Measurements from ENCODE around the gene RPL21. TPM values are rescaled to one million over a fixed set of nuclear protein-coding genes. Genes with fewer than 3 reads are reported as not detected.
A peak's percentile ranks its signal among the peaks of the same experiment; 100 is the strongest.

The RPL21 gene
- total RNA-seq, 2 experiments from 2014 or later = 713 to 959 TPM

DNA sequence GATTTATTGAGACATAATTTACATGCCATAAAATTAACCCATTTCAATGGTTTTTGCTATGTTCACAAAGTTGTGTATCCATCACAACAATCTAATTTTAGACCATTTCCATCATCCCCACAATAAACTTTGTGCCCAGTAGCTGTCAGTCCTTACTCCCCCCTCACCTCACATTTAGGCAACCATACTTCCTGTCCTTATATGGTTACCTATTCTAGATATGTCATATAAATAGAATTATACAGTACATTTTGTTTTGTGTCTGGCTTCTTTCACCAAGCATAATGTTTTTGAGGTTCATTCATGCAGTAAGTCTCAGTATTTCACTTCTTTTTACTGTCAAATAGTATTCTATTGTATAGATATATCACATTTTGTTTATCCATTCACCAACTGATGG, 23.2 kb upstream of the RPL21 start:
- H3K4me1 Mint-ChIP-seq = no peaks in the 10 kb centered on the region
- ChIA-PET CTCF (no interaction called here), POLR2A (no interaction called here)
- DNase-seq = no peak
- peaks cover 8% of the 10 kb centered on the region for H3K9me3 Mint-ChIP-seq
- H3K27me3 Mint-ChIP-seq = peaks cover 11% of the 10 kb centered on the region
- H3K27ac Mint-ChIP-seq = no peak overlapping the region
- H3K4me3 Mint-ChIP-seq = no peak overlapping the region
- H3K36me3 Mint-ChIP-seq (ENCODE audit: low read depth) = peaks cover 4% of the 10 kb centered on the region

DNA sequence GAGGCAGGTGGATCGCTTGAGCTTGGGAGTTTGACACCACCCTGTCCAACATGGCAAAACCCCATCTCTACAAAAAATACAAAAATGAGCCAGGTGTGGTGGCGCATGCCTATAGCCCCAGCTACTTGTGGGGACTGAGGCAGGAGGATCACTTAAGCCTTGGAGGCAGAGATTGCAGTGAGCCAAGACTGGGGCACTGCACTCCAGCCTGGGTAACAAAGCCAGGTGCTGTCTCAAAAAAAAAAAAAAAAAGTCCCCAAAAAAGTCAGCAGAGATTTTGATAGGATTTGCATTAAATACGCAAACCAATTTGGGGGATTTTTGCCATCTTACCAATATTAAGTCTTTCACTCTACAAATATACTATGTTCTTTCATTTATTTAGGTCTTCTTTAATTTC, 21.7 kb upstream of the RPL21 start:
- POLR2A ChIA-PET = no interaction called here
- CTCF ChIA-PET = no interaction called here
- H3K4me1 Mint-ChIP-seq = no peaks in the 10 kb centered on the region

GRCh38 chr13:27233964-27234363, 17.4 kb upstream of the RPL21 start:
- Mint-ChIP-seq H3K27me3 (peaks cover 3% of the 10 kb centered on the region), H3K36me3 (ENCODE audit: low read depth) (peaks cover 6% of the 10 kb centered on the region), H3K27ac (no peak overlapping the region), H3K4me1 (no peaks in the 10 kb centered on the region), H3K9me3 (peaks cover 8% of the 10 kb centered on the region), H3K4me3 (no peak overlapping the region)
- no peak for DNase-seq
- CTCF ChIA-PET = no interaction called here
- POLR2A ChIA-PET = no interaction called here

More for the DNA sequence above, 21.7 kb upstream of the RPL21 start:
- Mint-ChIP-seq H3K27ac (no peak overlapping the region), H3K4me3 (no peak overlapping the region), H3K36me3 (ENCODE audit: low read depth) (peaks cover 6% of the 10 kb centered on the region), H3K9me3 (peaks cover 8% of the 10 kb centered on the region), H3K27me3 (peaks cover 11% of the 10 kb centered on the region)
- no peak for DNase-seq

- ChIA-PET POLR2A (no interaction called here), CTCF (interaction anchor here (0.6 kb wide), 1 partner anchor 819 kb away, joined by 3 read pairs; no protein-coding TSS in a partner anchor)
- DNase-seq = no peak
- Mint-ChIP-seq H3K27me3 (peaks cover 2% of the 10 kb centered on the region), H3K36me3 (ENCODE audit: low read depth) (peaks cover 6% of the 10 kb centered on the region), H3K4me3 (no peak overlapping the region), H3K27ac (no peak overlapping the region), H3K4me1 (no peaks in the 10 kb centered on the region), H3K9me3 (peaks cover 3% of the 10 kb centered on the region)
Measured at GRCh38 chr13:27236478-27236877, 14.9 kb upstream of the RPL21 start.

DNA sequence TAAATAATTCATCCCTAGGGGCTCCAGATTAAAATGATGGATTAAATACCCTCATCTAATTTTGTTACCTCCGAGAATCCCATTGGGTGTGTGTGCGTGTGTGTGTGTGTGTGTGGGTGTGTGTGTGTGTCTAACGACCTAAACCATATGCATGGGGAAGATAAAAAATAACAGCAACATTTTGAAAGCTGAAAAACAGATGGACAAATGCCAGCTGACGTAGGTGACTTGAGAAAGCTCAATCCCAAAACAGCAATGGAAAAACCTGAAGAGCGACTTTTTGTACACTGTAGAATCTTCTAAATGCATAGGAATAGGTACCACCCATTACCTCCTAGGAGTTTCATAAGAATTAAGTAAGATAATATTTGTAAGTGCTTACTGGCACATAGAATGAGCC, 8.7 kb upstream of the RPL21 start:
- no peak for DNase-seq
- no peak overlapping the region for H3K4me3 Mint-ChIP-seq
- H3K9me3 Mint-ChIP-seq = no peaks in the 10 kb centered on the region
- CTCF ChIA-PET = interaction anchor here (0.7 kb wide), 1 partner anchor 181 kb away, joined by 4 read pairs; the partner anchor contains the start of gene GTF3A
- no peak overlapping the region for H3K27ac Mint-ChIP-seq
- POLR2A ChIA-PET = no interaction called here
- H3K27me3 Mint-ChIP-seq = no peaks in the 10 kb centered on the region
- peaks cover 2% of the 10 kb centered on the region for H3K4me1 Mint-ChIP-seq
- no peaks in the 10 kb centered on the region for H3K36me3 Mint-ChIP-seq (ENCODE audit: low read depth)

- Mint-ChIP-seq H3K36me3 (ENCODE audit: low read depth) (no peaks in the 10 kb centered on the region), H3K27me3 (no peaks in the 10 kb centered on the region), H3K4me1 (peaks cover 15% of the 10 kb centered on the region), H3K27ac (no peak overlapping the region), H3K4me3 (no peak overlapping the region), H3K9me3 (no peaks in the 10 kb centered on the region)
- CTCF ChIA-PET = interaction anchor here (0.9 kb wide), 1 partner anchor 40 kb away, joined by 4 read pairs; no protein-coding TSS in a partner anchor
- no peak for DNase-seq
- POLR2A ChIA-PET = no interaction called here
Measured at GRCh38 chr13:27245610-27246009, 5.7 kb upstream of the RPL21 start.

DNA sequence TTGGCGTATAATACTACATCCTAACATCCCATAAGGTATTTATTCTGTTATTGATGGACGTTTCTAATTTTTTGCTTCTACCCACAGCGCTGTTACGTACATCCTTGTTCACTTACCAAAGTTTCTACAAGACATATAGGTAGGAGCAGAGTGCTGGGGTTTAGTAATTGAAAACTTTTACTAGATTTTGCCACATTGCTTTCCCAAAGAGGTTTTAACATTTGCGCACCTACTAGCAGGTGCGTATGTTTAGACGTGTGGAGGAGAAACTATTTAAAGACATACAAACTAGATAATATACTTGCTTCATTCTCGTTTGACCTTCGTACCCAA, 559 bp upstream of the RPL21 start:
- Mint-ChIP-seq H3K4me1 (peaks cover 42% of the 10 kb centered on the region), H3K36me3 (ENCODE audit: low read depth) (peaks cover 38% of the 10 kb centered on the region), H3K27ac (peak overlapping the region; percentile 99), H3K9me3 (no peaks in the 10 kb centered on the region), H3K27me3 (no peaks in the 10 kb centered on the region), H3K4me3 (peak overlapping the region; percentile 93)
- POLR2A ChIA-PET = interaction anchor here (0.6 kb wide), 1 partner anchor 78 kb away, joined by 4 read pairs; no protein-coding TSS in a partner anchor
- no peak for DNase-seq
- CTCF ChIA-PET = interaction anchor here (1.1 kb wide), 1 partner anchor 10 kb away, joined by 3 read pairs; no protein-coding TSS in a partner anchor

GRCh38 chr13:27252467-27252866, 1.1 kb downstream of the RPL21 start:
- DNase-seq = no peak
- ChIA-PET CTCF (interaction anchor here (1.2 kb wide), 1 partner anchor 18 kb away, joined by 3 read pairs; the partner anchor contains the start of gene RASL11A), POLR2A (no interaction called here)
- peaks cover 52% of the 10 kb centered on the region for H3K36me3 Mint-ChIP-seq (ENCODE audit: low read depth)
- H3K27me3 Mint-ChIP-seq = no peaks in the 10 kb centered on the region
- no peaks in the 10 kb centered on the region for H3K9me3 Mint-ChIP-seq
- H3K4me1 Mint-ChIP-seq = peaks cover 44% of the 10 kb centered on the region
- peak overlapping the region; percentile 93 for H3K4me3 Mint-ChIP-seq
- peak overlapping the region; percentile 99 for H3K27ac Mint-ChIP-seq

GRCh38 chr13:27257233-27257568, 5.8 kb downstream of the RPL21 start:
- CTCF ChIA-PET = interaction anchor here (0.6 to 1.7 kb wide), 5 partner anchors 13 to 565 kb away, joined by 3 to 7 read pairs (median 4); partner anchors contain the start of gene RASL11A
- no peaks in the 10 kb centered on the region for H3K27me3 Mint-ChIP-seq
- H3K4me3 Mint-ChIP-seq = no peak overlapping the region
- peaks cover 74% of the 10 kb centered on the region for H3K36me3 Mint-ChIP-seq (ENCODE audit: low read depth)
- peaks cover 65% of the 10 kb centered on the region for H3K4me1 Mint-ChIP-seq
- no peaks in the 10 kb centered on the region for H3K9me3 Mint-ChIP-seq
- POLR2A ChIA-PET = no interaction called here
- H3K27ac Mint-ChIP-seq = no peak overlapping the region
- DNase-seq = no peak

- no peak for DNase-seq
- Mint-ChIP-seq H3K9me3 (no peaks in the 10 kb centered on the region), H3K4me3 (no peak overlapping the region), H3K4me1 (peaks cover 64% of the 10 kb centered on the region), H3K36me3 (ENCODE audit: low read depth) (peaks cover 71% of the 10 kb centered on the region), H3K27me3 (no peaks in the 10 kb centered on the region), H3K27ac (no peak overlapping the region)
- ChIA-PET POLR2A (no interaction called here), CTCF (interaction anchor here (0.6 to 1.7 kb wide), 2 partner anchors 13 to 538 kb away, joined by 4 read pairs; partner anchors contain the start of gene RASL11A)
Measured at GRCh38 chr13:27257648-27258253, 6.4 kb downstream of the RPL21 start.

- Mint-ChIP-seq H3K36me3 (ENCODE audit: low read depth) (peaks cover 62% of the 10 kb centered on the region), H3K27ac (peak overlapping the region; percentile 17), H3K27me3 (no peaks in the 10 kb centered on the region), H3K4me1 (peaks cover 53% of the 10 kb centered on the region), H3K4me3 (no peak overlapping the region), H3K9me3 (no peaks in the 10 kb centered on the region)
- no peak for DNase-seq
- POLR2A ChIA-PET = no interaction called here
- CTCF ChIA-PET = interaction anchor here (1.4 kb wide), 1 partner anchor 12 kb away, joined by 3 read pairs; the partner anchor contains the start of gene RASL11A
Measured at GRCh38 chr13:27258637-27259386, 7.5 kb downstream of the RPL21 start.

DNA sequence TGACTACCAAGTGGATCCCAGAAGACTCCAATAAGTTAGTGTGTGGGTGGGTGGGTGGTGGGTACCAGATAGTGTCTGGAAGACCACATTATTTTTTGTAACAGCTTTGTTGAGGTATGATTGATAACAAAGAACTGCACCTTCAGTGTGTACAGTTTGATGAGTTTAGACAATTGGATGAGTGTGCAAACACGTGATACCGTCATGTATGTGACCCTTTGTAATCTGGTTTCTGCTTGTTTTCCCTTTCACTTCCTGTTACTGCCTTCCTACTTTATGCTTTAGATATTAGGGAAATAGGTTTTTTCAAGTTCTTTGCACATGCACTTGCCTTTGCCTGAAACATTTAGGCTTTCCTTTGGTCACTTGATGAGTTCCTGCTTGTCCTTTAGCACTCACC, 8.5 kb downstream of the RPL21 start:
- peaks cover 53% of the 10 kb centered on the region for H3K36me3 Mint-ChIP-seq (ENCODE audit: low read depth)

GRCh38 chr13:27261396-27261795, 10.0 kb downstream of the RPL21 start:
- peaks cover 42% of the 10 kb centered on the region for H3K4me1 Mint-ChIP-seq
- CTCF ChIA-PET = no interaction called here
- H3K27ac Mint-ChIP-seq = no peak overlapping the region
- peaks cover 42% of the 10 kb centered on the region for H3K36me3 Mint-ChIP-seq (ENCODE audit: low read depth)
- H3K4me3 Mint-ChIP-seq = no peak overlapping the region
- no peaks in the 10 kb centered on the region for H3K27me3 Mint-ChIP-seq
- H3K9me3 Mint-ChIP-seq = no peaks in the 10 kb centered on the region
- no peak for DNase-seq
- POLR2A ChIA-PET = no interaction called here

More for the DNA sequence above, 8.5 kb downstream of the RPL21 start:
- no peak for DNase-seq
- Mint-ChIP-seq H3K4me1 (peaks cover 45% of the 10 kb centered on the region), H3K9me3 (no peaks in the 10 kb centered on the region), H3K27me3 (no peaks in the 10 kb centered on the region), H3K4me3 (no peak overlapping the region), H3K27ac (peak overlapping the region; percentile 34)
- POLR2A ChIA-PET = no interaction called here
- CTCF ChIA-PET = interaction anchor here (1.4 kb wide), 1 partner anchor 11 kb away, joined by 3 read pairs; the partner anchor contains the start of gene RASL11A

Data from activated CD4-positive, alpha-beta T cell treated with anti-CD3 and anti-CD28 coated beads, Interleukin-2, amount 10 ng/mL, durations not matched to agents 7 days and 5 days (primary cell).